IPS-NIHi7 (cell line): ENCODE measurements around the gene TUSC7.
A peak's percentile ranks its signal among the peaks of the same experiment; 100 is the strongest.

ENCODE experiments used
- DNase-seq: peaks from one replicate; pipeline ENCODE4 v3.0.0; 2012; ENCODE audit warnings: mixed read lengths; ENCODE audit errors: extremely low spot score

The TUSC7 gene

DNA sequence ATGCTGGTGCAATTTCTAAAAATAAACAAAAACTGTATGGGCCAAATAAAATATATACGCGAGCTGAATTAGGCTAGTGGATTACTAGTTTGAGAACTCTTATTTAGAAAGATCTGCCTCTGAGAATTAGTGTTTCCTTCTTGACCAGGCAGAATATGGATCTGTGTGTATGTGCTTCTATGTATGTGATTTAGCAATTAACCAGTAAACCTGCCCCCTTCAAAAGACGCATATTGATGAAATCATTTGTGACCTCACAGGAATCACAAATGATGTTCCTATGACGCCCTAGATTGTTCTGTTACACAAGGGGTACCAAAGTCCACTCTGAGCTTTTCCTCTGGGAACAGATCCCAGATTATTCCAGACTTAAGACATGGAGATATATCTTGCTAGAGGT, at the start of gene TUSC7:
Gene TUSC7, plus strand, starts transcription at position 301 of the 400 bp plus-strand sequence.
- DNase-seq: no peak

DNA sequence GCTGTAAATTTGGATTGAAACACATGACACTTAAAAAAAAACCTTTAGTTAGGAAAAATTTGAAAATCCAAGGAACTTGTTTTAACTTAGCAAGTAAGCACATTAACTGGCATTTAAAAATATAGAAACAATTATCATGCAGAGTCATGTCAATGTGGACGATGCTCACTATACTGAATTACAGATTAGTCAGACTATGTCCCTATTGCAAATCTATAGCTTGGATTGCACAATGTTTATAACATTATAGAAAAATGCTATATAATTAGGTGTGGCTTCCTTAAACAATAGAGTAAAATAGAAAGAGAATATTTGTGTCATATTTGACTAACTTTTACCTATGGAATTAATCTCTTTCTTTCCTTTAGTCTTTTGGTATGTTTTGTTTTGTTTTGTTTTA, 48.4 kb upstream of the TUSC7 start:
- DNase-seq: no peak

DNA sequence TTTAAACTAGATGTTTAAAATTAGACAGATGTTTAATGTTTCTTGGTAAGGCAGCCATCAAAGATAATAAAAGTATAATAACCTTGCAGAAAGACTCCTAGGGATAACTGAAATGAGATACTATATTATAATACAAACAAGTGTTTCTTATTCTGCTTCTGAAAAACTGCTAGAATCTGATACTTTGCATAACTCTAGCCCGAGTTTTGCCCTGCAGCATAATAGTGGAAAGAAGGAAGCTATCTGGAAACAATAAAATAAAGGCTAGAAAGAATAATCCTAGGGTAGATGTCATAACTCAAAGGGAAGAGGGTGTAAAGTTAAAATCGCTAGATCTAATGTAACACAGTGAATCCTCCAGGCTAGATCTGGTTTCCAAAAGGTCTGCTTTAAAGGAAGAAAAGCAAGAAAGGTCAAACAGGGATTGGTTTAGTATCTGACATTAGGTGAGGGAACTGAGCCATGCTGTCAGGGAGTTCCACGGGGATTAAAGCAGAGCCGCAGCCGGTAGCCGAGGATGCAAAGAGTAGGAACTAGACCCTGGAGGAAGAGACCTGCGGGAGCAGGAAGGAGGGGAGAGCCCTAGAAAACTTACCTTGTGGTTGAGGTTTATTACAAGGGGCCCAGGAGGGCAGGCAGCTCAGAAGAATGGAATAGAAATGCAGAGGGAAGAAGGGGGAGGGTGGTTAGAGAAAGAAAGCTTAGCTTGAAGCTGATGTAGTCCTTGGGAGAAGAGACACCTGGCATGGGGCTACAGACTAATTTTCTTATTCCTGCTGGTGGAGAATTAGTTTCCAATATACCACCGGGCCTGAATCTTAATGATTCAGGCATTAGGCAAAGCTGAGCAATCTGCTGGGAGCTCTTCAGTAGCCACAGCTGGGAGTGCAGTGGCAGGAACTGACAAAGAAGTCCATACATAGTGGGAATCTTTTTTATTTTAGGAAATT, 46.1 kb upstream of the TUSC7 start:
- DNase-seq: peak; percentile 23

DNA sequence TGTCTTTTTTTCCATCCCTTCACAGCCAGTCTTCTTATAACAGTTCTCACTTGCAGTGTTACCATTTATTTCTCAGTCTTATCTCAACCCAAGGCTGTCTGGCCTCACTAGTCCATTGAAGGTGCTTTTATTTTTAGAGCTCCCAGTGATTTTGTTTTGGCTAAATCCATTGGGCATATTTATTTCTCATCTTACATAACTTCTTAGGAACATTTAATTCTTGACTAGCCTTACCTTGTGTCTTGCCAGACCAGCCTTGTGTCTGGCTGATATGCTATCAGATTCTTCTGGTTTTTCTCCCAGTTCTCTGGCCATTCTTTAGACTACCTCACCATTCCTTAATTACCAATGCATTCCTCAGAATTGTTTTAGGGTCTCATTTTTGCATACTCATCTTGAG, 42.3 kb upstream of the TUSC7 start:
- no peak for DNase-seq

DNA sequence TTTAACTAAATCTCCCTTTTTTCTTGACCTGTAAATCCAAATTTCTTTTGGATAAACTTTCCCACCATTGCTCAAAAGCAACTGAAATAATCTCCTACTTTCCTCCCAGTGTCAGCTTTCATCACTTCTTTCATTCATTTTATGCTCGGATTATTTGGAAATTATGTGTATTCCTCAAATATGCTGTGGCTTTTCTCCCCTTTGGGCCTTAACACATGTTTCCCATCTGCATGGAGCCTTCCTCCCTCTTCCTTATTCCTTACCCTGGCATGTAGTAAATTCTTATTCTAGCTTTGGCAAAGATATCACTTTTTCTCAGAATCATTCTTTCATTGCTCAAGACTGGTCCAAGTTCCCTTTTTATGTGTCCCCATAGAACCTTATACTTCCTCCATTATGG, 41.8 kb upstream of the TUSC7 start:
- no peak for DNase-seq

DNA sequence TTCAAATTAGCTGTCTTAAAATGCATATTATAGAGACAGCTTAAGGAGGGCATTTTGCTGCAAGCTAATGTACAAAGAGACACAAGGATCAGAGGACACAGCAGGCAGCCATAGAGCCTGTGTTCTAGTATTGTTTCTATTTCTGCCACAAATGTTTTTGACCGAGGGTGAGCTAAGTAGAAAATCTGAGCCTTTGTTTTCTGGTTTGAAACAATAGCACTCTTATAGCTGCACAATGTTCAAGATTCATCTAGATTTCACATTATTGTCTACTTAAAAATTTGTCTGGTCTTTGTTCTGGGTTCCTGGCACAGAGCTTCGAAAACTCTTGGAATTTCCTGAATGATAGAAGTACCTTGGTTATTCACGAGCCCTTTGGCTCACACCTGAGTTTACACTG, 40.0 kb upstream of the TUSC7 start:
- no peak for DNase-seq

DNA sequence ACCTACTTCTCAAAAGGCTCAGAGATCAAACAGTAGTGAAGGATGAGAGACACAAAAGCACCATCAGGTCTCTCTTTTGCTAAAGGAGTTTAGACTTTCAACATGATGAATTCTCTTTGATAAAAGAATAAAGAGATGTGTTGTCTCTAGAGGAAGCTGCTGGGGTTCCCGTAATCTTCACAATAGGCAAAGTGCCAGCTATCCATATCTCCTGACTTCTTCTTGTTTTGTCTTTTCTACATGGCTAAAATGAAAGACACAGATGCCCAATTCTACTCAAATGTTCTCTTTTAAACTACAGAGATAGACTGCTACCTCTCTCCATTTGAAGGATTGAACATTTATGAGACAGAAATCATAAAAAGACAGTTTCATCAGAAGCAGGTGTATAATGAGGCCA, 38.4 kb upstream of the TUSC7 start:
- no peak for DNase-seq

DNA sequence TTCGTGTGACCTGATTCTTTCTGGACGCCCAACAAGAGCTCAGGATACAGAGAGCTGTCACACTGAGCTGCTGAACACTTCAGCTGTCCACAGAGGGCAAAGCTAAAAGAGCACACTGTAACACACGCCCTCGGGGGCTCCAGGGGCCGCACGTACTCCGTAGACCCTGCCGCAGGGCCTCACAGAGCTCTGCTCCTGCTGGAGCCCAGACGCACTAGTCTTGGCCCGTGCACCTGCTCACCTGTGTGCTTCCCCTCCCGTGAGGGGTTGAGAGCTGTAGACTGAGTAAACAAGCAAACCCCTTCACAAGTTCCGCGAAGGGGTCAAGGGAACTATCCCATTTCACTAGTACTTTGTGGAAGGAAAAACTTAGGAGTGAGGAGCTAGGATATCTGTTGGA, 30.7 kb upstream of the TUSC7 start:
- no peak for DNase-seq

DNA sequence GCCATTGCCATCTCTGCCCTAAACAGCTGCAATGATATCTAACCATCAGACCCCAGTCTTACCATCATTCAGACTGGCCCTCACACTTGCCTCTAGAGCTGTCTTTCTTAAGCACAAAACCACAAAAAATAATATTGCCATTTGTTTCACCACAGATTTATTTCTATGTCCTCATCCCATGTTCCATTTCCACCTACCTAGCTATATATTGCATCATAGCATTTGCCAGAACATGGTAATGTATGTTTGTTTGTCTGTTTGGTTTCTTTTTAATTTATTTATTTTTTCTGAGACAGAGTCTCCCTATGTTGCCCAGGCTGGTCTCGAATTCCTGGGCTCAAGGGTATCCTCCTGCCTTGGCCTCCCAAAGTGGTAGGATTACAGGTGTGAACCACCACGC, 18.5 kb upstream of the TUSC7 start:
- DNase-seq: no peak

DNA sequence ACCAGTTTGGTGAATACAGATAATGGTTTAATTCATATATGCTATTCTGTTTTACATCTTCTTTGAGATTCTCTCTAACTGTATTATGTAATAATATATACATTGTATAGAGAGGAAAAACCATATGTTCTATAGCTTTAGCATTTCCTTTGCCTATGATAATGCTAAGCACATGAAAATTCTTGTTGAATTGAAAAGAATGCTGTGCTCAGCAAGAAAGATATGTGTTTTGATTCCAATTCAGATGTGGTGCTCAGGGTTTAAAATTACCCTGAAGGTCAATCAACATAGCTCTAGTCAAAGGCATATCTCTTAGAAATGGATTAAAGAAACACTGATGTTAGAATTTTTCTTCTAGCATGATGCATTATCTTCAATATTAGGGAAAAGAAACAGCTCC, 8.5 kb upstream of the TUSC7 start:
- no peak for DNase-seq

DNA sequence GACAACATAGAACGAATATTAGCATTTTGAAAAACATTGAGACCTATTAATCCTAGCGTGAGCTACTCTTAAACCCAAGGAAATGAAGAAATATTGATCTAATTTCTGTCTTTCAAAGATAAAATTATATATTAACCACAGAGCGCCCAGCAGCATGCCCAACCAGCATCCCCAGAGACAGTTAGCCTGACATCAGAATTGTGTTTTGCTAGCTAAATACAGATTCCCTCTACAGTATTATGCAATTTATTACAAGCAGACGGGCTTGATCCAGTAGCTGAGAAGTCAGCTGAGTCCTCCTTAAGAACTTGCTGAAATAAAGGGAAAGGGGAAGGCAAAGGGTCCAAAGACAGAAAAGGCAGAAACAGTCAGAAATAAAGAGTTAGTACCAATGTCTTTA, 7.2 kb upstream of the TUSC7 start:
- no peak for DNase-seq

DNA sequence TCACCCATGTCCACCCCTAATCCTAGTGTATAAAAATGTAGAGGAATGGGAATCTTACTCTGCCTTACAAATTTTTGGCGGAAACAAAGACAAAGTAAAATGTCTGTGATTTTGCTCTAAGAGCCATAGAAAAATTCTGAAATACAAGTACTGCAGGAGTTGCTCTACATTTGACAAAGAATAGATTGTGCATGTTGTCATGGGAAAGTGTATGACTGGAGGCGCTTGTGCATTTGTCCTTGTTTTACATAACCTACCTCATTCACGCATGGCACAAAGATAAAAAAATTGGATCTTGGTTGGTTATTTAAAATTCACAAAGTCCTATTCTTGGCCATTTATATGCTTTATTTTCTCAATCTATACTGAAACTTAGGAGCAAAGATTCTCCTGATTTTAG, 2.0 kb upstream of the TUSC7 start:
- no peak for DNase-seq

DNA sequence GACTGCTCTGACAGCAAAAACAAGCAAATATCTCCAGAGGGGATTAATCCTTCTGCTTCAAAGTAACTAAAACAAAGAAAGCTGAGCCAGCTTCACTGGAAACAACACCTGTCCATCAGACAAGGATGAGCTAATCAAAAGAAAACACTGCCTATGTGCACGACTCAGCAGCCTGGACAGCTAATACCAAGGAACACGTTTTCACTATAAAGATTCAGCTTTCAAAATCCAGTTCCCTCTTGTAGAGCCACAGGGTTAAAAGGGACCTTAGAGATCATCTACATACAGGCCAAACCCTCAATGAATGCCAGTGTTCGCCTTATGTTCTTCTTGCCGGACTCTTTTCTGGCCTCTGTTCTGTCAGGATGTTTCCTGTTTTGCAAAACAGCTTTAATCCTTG, 6.9 kb downstream of the TUSC7 start:
- DNase-seq: no peak

DNA sequence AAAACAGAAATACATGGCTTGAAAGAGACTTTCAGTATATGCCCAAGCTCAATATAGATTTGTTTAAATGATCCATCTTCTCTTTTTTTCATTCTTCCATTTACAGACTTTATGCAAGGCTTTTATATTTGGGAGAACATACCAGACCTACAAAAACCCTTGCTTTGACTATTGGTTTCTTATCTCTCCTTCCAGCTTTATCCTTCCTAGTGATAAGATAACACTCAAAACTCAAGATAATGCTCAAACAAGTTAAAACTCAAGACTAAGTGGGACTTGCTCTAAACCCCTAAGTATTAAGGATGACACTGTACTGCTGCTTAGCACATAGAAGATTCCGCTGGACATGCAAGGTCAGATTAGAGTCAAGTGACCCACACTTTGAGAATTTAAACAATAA, 8.0 kb downstream of the TUSC7 start:
- DNase-seq: no peak

DNA sequence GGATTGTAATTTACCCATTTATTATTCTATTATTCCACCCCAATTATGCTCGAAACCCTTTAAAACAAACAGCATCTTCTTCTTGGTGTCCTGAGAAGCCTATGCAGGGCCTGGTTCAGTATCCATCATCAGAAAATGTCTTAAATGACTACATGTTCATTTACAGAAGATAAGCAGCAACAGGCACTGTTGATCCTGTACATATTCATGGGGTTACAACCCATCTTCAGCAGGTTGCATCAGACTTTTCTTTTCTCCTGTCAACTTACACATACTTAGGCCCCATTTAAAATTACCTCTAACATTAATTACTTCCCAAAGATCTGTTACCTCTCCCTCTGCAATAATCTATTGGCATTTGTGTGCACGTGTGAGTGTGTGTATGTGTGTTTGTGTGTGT, 18.9 kb downstream of the TUSC7 start:
- DNase-seq: no peak

DNA sequence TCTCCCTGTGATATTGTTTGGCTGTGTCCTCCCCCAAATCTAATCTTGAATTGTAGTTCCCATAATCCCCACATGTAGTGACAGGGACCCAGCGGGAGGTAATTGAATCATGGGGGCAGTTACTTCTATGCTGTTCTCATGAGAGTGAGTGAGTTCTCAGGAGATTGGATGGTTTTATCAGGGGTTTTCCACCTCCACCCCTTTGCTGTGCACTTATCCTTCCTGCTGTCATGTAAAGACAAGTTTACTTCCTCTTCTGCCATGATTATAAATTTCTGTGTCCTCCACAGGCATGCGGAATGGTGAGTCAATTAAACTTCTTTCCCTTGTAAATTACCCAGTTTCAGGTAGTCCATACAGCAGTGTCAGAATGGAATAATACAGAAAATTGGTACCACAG, 24.7 kb downstream of the TUSC7 start:
- DNase-seq: no peak

DNA sequence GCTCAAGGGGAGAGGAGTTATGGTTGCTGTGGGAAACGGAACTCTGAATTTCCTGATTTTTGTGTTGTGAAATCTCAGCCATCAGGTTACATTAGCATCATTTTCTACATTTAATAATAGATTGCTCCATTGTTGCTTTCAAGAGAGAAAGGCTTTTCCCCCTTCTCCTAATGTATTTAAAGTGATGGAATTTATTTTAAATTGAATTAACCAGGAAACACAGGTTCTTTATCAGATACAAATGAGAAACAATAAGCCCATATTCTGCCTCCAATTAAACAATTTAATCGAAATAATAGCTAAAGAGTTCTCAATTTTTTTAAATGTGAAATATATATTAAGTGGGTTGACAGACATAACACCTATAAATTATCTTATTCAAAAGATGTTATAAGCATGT, 30.1 kb downstream of the TUSC7 start:
- DNase-seq: no peak

DNA sequence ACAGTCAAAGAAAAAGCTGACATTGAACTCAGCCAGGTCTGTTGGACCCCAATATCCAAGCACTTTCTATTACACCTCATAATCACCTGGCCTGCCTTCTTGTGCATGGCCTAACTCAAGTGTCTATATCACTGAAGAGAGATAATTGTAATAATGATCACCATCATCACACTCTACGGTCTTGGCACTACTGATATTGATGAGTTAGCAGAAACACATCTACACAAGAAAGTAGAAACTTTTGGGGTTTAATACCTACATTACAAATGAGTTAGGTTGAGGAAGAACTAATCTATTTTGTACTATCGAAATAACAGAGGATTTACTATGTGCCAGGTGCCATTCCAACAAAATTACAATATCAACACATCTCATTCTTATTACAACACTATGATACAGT, 30.7 kb downstream of the TUSC7 start:
- DNase-seq: no peak

DNA sequence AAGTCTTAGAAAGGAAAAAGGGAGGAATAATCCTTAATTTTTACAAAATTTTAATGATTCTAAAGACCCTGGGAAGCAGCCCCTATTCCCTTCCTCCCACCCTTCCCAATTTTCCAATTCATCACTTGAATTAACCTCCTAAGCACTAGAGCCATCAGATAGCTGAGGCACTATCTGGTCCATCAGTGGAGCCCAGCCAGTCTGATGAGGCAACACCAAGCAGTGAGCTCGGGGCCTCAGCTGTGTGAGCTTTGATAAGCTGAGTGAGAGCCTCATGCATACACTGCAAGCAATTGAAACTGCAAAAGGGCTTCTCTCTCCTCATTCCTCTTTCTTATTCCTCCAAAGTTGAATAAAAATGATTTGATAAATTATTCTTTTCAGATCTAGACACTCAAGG, 31.9 kb downstream of the TUSC7 start:
- DNase-seq: peak; percentile 23

DNA sequence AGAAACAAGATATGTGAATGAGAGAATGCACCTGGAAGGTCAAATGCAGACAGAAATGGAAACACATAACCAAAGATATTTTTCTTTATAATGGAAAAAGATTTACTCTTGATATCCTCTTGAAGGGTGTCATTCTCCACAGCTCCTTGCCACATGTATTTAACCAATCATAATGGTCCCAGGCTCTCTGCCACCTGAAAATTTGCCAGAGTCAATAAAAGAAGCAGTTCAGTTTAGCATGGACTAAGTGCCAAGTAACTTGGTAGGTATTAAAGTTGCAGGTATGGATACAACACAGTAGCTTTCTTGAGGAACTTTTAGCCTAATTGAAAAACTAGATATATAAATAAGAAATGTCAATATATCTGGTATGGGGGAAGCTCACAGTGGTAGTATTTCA, 33.5 kb downstream of the TUSC7 start:
- no peak for DNase-seq

DNA sequence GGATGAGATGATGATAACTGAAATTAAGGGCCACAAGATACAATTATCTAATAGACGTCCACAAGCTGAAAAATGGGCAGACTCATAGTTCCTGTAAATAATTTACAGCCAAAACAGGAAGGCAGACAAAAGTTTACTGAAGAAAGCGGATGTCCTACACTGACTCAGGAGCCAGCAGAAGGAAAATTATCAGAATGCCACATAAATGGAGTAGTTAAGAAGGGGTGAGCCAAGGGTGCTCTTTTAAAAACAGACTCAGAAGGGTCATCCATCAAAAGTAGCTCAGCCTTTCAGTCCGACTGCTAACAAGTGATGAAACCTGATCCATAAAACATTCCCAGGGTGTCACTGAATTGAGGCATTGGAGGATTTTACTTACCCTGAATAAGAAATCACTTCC, 39.8 kb downstream of the TUSC7 start:
- no peak for DNase-seq

DNA sequence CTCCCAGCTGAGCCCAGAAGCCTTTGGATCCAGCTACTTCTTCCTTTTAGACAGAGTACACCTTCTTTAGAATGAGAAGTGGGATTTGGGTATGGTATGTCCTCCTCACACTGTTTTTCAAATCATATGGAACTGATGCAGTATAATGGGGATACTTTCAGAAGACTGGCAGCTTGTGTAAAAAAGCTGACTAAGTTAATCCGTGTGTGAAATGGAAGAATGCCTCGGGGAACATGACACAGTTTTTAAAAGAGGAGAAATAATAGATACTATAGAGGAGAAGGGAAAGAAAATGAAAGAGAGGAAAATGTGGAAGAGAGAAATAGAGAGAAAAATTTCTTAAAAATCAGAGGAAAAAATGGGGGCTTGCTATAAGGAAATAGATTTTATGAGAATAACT, 47.7 kb downstream of the TUSC7 start:
- no peak for DNase-seq

DNA sequence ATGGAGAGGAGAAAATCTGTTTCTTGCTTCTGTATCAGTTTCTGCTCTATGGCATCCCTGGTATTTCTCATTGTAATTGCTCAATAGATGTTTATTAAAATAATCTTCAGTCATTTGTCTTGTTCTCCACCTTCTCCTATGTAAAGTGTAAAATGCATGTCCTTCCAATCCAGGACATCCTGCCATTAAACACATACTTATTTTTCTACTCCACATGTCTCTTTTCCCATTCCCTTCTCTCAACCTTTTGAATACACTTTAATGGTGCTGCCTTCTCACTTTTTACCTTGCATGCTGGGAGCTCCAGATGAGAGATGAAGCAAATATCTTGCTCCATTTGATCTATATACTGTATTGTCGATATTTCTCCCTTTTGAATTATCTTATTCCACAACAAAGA, 49.7 kb downstream of the TUSC7 start:
- DNase-seq: no peak
